Breast epithelium (tissue), 3 donors: ENCODE results near the gene IFNL2.
"Not testable (repeated sequence)": the region's sequence is repeated elsewhere in the genome, so short reads cannot be mapped to it uniquely, and the experiment has no call there.

Source experiments
- CTCF ChIP-seq, 3 donors: fragments of 450-650 bp; IDR thresholded peaks; one replicate each; pipeline ENCODE4 v1.5.1; 2016 to 2017; ENCODE audit warnings: antibody characterized with exemption in 3 of 3, mild to moderate bottlenecking in 3 of 3, moderate library complexity in 3 of 3
- POLR2A ChIP-seq: fragments of 450-650 bp; IDR thresholded peaks from one replicate; pipeline ENCODE4 v1.6.1; 2016; ENCODE audit warnings: antibody characterized with exemption, mild to moderate bottlenecking, moderate library complexity
- POLR2AphosphoS5 ChIP-seq, 3 donors: sonication (generic); formaldehyde crosslinking; IDR thresholded peaks; one replicate each; pipeline ENCODE4 v1.6.1; 2017; ENCODE audit warnings: antibody characterized with exemption in 3 of 3

GRCh38 chr19:39273859-39274258 lies 5.7 kb downstream of the IFNL2 start:
- TF ChIP-seq CTCF (IDR thresholded peaks at IDR 0.05); POLR2AphosphoS5 (IDR thresholded peaks at IDR 0.05); POLR2A: not testable (repeated sequence)
